Ecto neural progenitor cell (in vitro differentiated cells): ENCODE results near the gene PPARA.
A peak's percentile ranks its signal among the peaks of the same experiment; 100 is the strongest.

Experiments used
- DNase-seq: peaks from one replicate; pipeline ENCODE4 v3.0.0-alpha.2; 2018; ENCODE audit warnings: low spot score

PPARA gene

GRCh38 chr22:46113910-46114517 lies 36.3 kb upstream of the PPARA start:
- no peak for DNase-seq

GRCh38 chr22:46114518-46115387 lies 35.6 kb upstream of the PPARA start:
- DNase-seq, result no peak

- DNase-seq, result no peak
Observed at GRCh38 chr22:46115388-46115678, 35.0 kb upstream of the PPARA start.

GRCh38 chr22:46115755-46116490 lies 34.4 kb upstream of the PPARA start:
- no peak for DNase-seq

- peak; percentile 94 for DNase-seq
Observed at GRCh38 chr22:46116491-46116958, 33.8 kb upstream of the PPARA start.

GRCh38 chr22:46117206-46118199 lies 32.8 kb upstream of the PPARA start:
- DNase-seq, result no peak

- no peak for DNase-seq
Observed at GRCh38 chr22:46119093-46119728, 31.1 kb upstream of the PPARA start.

GRCh38 chr22:46119729-46120419 lies 30.5 kb upstream of the PPARA start:
- DNase-seq, result no peak

GRCh38 chr22:46120420-46120737 lies 29.9 kb upstream of the PPARA start:
- no peak for DNase-seq

GRCh38 chr22:46121079-46121478 lies 29.2 kb upstream of the PPARA start:
- DNase-seq, result no peak

- DNase-seq, result no peak
Observed at GRCh38 chr22:46121523-46122287, 28.6 kb upstream of the PPARA start.

GRCh38 chr22:46122511-46122971 lies 27.8 kb upstream of the PPARA start:
- DNase-seq, result peak; percentile 84

GRCh38 chr22:46122980-46123693 lies 27.2 kb upstream of the PPARA start:
- no peak for DNase-seq

- DNase-seq, result no peak
Observed at GRCh38 chr22:46123694-46124382, 26.5 kb upstream of the PPARA start.

- DNase-seq, result no peak
Observed at GRCh38 chr22:46124383-46125144, 25.8 kb upstream of the PPARA start.

- DNase-seq, result no peak
Observed at GRCh38 chr22:46125311-46125710, 25.0 kb upstream of the PPARA start.

GRCh38 chr22:46125816-46126765 lies 24.2 kb upstream of the PPARA start:
- DNase-seq, result no peak
